Stimulated activated CD4-positive, alpha-beta T cell treated with anti-CD3 and anti-CD28 coated beads, Interleukin-1b, Interleukin-23, amount 100 ng/mL, for 1 hour (primary cell): ENCODE results near the gene ALDH1B1.
"Not testable (repeated sequence)": the region's sequence is repeated elsewhere in the genome, so short reads cannot be mapped to it uniquely, and the experiment has no call there.

Experiments
- DNase-seq, 2 donors: peaks; one replicate each; pipeline ENCODE4 v3.0.0-alpha.2; 2020; ENCODE audit warnings: low read depth in 2 of 2

ALDH1B1 gene

GRCh38 chr9:38387066-38387465, 5.4 kb upstream of the ALDH1B1 start:
- DNase-seq = no peak

- DNase-seq = no peak
These were observed 4.8 kb upstream of the ALDH1B1 start for GRCh38 chr9:38387751-38388150.

GRCh38 chr9:38388283-38389223, 3.9 kb upstream of the ALDH1B1 start:
- no peak for DNase-seq

GRCh38 chr9:38389313-38389712, 3.2 kb upstream of the ALDH1B1 start:
- no peak for DNase-seq

GRCh38 chr9:38390442-38390841, 2.1 kb upstream of the ALDH1B1 start:
- no peak for DNase-seq

- DNase-seq = no peak
These were observed 1.7 kb upstream of the ALDH1B1 start for GRCh38 chr9:38390851-38391250.

GRCh38 chr9:38391278-38392118, 1.0 kb upstream of the ALDH1B1 start:
- no peak for DNase-seq

GRCh38 chr9:38393128-38393796, 760 bp downstream of the ALDH1B1 start:
- no peak for DNase-seq

- no peak for DNase-seq
These were observed 1.9 kb downstream of the ALDH1B1 start for GRCh38 chr9:38394416-38394815.

- no peak for DNase-seq
These were observed 3.3 kb downstream of the ALDH1B1 start for GRCh38 chr9:38395653-38396370.

- DNase-seq = no peak
These were observed 3.8 kb downstream of the ALDH1B1 start for GRCh38 chr9:38396371-38396671.

GRCh38 chr9:38399191-38399590, 6.7 kb downstream of the ALDH1B1 start:
- DNase-seq = not testable (repeated sequence)

- DNase-seq = no peak
These were observed 9.5 kb downstream of the ALDH1B1 start for GRCh38 chr9:38401994-38402393.

- DNase-seq = no peak
These were observed 11.8 kb downstream of the ALDH1B1 start for GRCh38 chr9:38404314-38404713.

- DNase-seq = no peak
These were observed 13.3 kb downstream of the ALDH1B1 start for GRCh38 chr9:38405785-38406184.

- no peak for DNase-seq
These were observed 14.1 kb downstream of the ALDH1B1 start for GRCh38 chr9:38406476-38407186.

- no peak for DNase-seq
These were observed 16.2 kb downstream of the ALDH1B1 start for GRCh38 chr9:38408719-38409118.

GRCh38 chr9:38412751-38413150, 20.2 kb downstream of the ALDH1B1 start:
- DNase-seq = no peak

GRCh38 chr9:38413283-38413682, 20.8 kb downstream of the ALDH1B1 start:
- DNase-seq = no peak

GRCh38 chr9:38414040-38414723, 21.7 kb downstream of the ALDH1B1 start:
- no peak for DNase-seq
